Stomach (tissue), 9 donors: Measurements from ENCODE around the gene MARCKSL1. TPM values are rescaled to one million over a fixed set of nuclear protein-coding genes. Genes with fewer than 3 reads are reported as not detected.
A peak's percentile ranks its signal among the peaks of the same experiment; 100 is the strongest.

Source experiments
- DNase-seq, 2 donors: peaks; one replicate each; pipeline versions ENCODE4 v3.0.0 to v3.0.0-alpha.2; 2013 to 2019
- H3K27ac ChIP-seq, 5 donors: fragments of 200-600 bp in 4 of 5; sonication (generic) in 4 of 5; one replicate each; pipeline ENCODE4 v1.5.1; 2013 to 2019; ENCODE audit warnings: mild to moderate bottlenecking in 1 of 5, moderate library complexity in 1 of 5
- H3K27me3 ChIP-seq, 3 donors: fragments of 200-600 bp; sonication (generic); one replicate each; pipeline ENCODE4 v1.5.1; 2017 to 2019; ENCODE audit warnings: mixed run types in 1 of 3
- H3K36me3 ChIP-seq, 4 donors: fragments of 200-600 bp; sonication (generic); 1 replicate in 3 of 4; 2 replicates in 1 of 4; pipeline ENCODE4 v1.5.1; 2016 to 2019
- H3K4me1 ChIP-seq, 4 donors: fragments of 200-600 bp; sonication (generic); one replicate each; pipeline ENCODE4 v1.5.1; 2016 to 2019
- H3K4me3 ChIP-seq, 4 donors: fragments of 200-600 bp; sonication (generic) in 3 of 4; one replicate each; pipeline ENCODE4 v1.5.1; 2016 to 2019; ENCODE audit warnings: mild to moderate bottlenecking in 1 of 4
- H3K9me3 ChIP-seq, 4 donors: fragments of 200-600 bp; sonication (generic); one replicate each; pipeline ENCODE4 v1.5.1; 2016 to 2019
- CTCF ChIP-seq, 7 experiments: fragments of 450-650 bp in 4 of 7; fragments of 200-600 bp in 3 of 7; sonication (generic) in 3 of 7; IDR thresholded peaks; one replicate each; pipeline ENCODE4 v1.5.1; 2016 to 2019; ENCODE audit warnings: antibody characterized with exemption in 7 of 7, control low read depth in 2 of 7, mild to moderate bottlenecking in 1 of 7
- EP300 ChIP-seq: sonication (generic); formaldehyde crosslinking; IDR thresholded peaks from one replicate; pipeline ENCODE4 v1.6.1; 2017; ENCODE audit warnings: antibody characterized with exemption
- POLR2A ChIP-seq, 4 donors: fragments of 450-650 bp; IDR thresholded peaks; one replicate each; pipeline ENCODE4 v1.6.1; 2016; ENCODE audit warnings: antibody characterized with exemption in 4 of 4, control low read depth in 2 of 4, mild to moderate bottlenecking in 1 of 4, moderate library complexity in 1 of 4
- POLR2AphosphoS5 ChIP-seq, 3 donors: sonication (generic); formaldehyde crosslinking; IDR thresholded peaks; one replicate each; pipeline ENCODE4 v1.6.1; 2016; ENCODE audit warnings: antibody characterized with exemption in 3 of 3
- WGBS, 5 donors: extraction: QIAGEN DNeasy Blood & Tissue Kit in 3 of 5; methylation state at CpG; one replicate each; pipeline versions ENCODE4 v1.1.5 to v1.1.7; 2013 to 2018; 5-methylcytosine and 5-hydroxymethylcytosine counted together
- intact Hi-C: fragments of 100-400 bp; cut with DNase I; formaldehyde crosslinking; loops from one replicate; pipeline ENCODE4 v1.15.1; 2023; ENCODE audit warnings: low total_unique reads
- polyA plus RNA-seq, 3 donors: library from polyadenylated mRNA; stranded (reverse); fragments of 200-250 nt; gene quantifications; one replicate each; pipeline ENCODE4 v1.2.3, GENCODE V29; 2013
- total RNA-seq, 5 donors: library from RNA; depleted of rRNA; stranded (reverse); fragments of >200 nt; gene quantifications; one replicate each; pipeline versions ENCODE4 v1.1.0 to v1.2.3, GENCODE V29; 2014 to 2016
- donor health status: healthy with polysubstance abuse.
- donor health status: Bipolar disorder and iron deficiency.
- donor health status: healthy.

MARCKSL1 gene
- total and polyA plus RNA-seq, 8 donors = 7.6 to 100 (median 47.1) TPM

GRCh38 chr1:32341186-32341757 lies 5.2 kb upstream of the MARCKSL1 start:
- WGBS, 5 donors = 88 to 97% (median 92%) methylated on average over 11 of the region's 11 CpGs
- DNase-seq = peak in 1 of 2 donors; percentile 11
- H3K27ac ChIP-seq = peak overlapping the region in 2 of 5 donors; percentile 50 to 59

GRCh38 chr1:32339363-32339978 lies 3.4 kb upstream of the MARCKSL1 start:
- no peak for TF ChIP-seq POLR2A (IDR thresholded peaks at IDR 0.05)
- no peak for TF ChIP-seq EP300
- no peak for TF ChIP-seq POLR2AphosphoS5 (IDR thresholded peaks at IDR 0.05)
- no peak for TF ChIP-seq CTCF (IDR thresholded peaks at IDR 0.05)
- no peak overlapping the region for H3K27ac ChIP-seq

More at GRCh38 chr1:32341186-32341757, 5.2 kb upstream of the MARCKSL1 start:
- Histone ChIP-seq H3K9me3 (no peaks in the 10 kb centered on the region), H3K4me3 (no peak overlapping the region), H3K4me1 (peaks cover 19 to 66% (median 36%) of the 10 kb centered on the region in 4 donors), H3K36me3 (no peaks in the 10 kb centered on the region), H3K27me3 (no peaks in the 10 kb centered on the region)
- intact Hi-C loops = no loop called here
- no peak for TF ChIP-seq POLR2AphosphoS5 (IDR thresholded peaks at IDR 0.05)
- no peak for TF ChIP-seq EP300
- TF ChIP-seq CTCF (IDR thresholded peaks at IDR 0.05) = no peak
- no peak for TF ChIP-seq POLR2A (IDR thresholded peaks at IDR 0.05)

GRCh38 chr1:32338637-32339145 lies 2.7 kb upstream of the MARCKSL1 start:
- intact Hi-C loops = no loop called here
- Histone ChIP-seq H3K27me3 (peaks cover 0 to 3% (median 0%) of the 10 kb centered on the region in 3 donors), H3K9me3 (no peaks in the 10 kb centered on the region), H3K27ac (peak overlapping the region; percentile 9 to 87 (median 38)), H3K4me1 (peaks cover 30 to 75% (median 49%) of the 10 kb centered on the region in 4 donors), H3K4me3 (no peak overlapping the region), H3K36me3 (peaks cover 0 to 6% (median under 1%) of the 10 kb centered on the region in 4 donors)
- no peak for TF ChIP-seq CTCF (IDR thresholded peaks at IDR 0.05)
- TF ChIP-seq EP300 = no peak
- no peak for TF ChIP-seq POLR2AphosphoS5 (IDR thresholded peaks at IDR 0.05)
- TF ChIP-seq POLR2A (IDR thresholded peaks at IDR 0.05) = no peak
- WGBS, 5 donors = 47 to 74% (median 56%) methylated on average over 14 of the region's 14 CpGs
- DNase-seq = peak in 1 of 2 donors; percentile 33

More at GRCh38 chr1:32339363-32339978, 3.4 kb upstream of the MARCKSL1 start:
- Histone ChIP-seq H3K36me3 (no peaks in the 10 kb centered on the region), H3K4me1 (peaks cover 25 to 67% (median 41%) of the 10 kb centered on the region in 4 donors), H3K27me3 (peaks cover 0 to 3% (median 0%) of the 10 kb centered on the region in 3 donors), H3K4me3 (no peak overlapping the region), H3K9me3 (no peaks in the 10 kb centered on the region)
- intact Hi-C loops = no loop called here
- DNase-seq = no peak
- WGBS, 5 donors = 68 to 83% (median 75%) methylated on average over 5 of the region's 5 CpGs

GRCh38 chr1:32337855-32338636 lies 2.0 kb upstream of the MARCKSL1 start:
- intact Hi-C loops = no loop called here
- Histone ChIP-seq H3K4me3 (no peak overlapping the region), H3K27me3 (peaks cover 0 to 3% (median 0%) of the 10 kb centered on the region in 3 donors), H3K27ac (peak overlapping the region; percentile 9 to 87 (median 38)), H3K4me1 (peaks cover 30 to 81% (median 55%) of the 10 kb centered on the region in 4 donors), H3K36me3 (peaks cover 0 to 13% (median 5%) of the 10 kb centered on the region in 4 donors), H3K9me3 (no peaks in the 10 kb centered on the region)
- 25 to 62% (median 32%) methylated on average over 9 to 16 of the region's 16 CpGs for WGBS, 5 donors
- TF ChIP-seq CTCF (IDR thresholded peaks at IDR 0.05) = no peak
- TF ChIP-seq POLR2AphosphoS5 (IDR thresholded peaks at IDR 0.05) = peak in 1 of 3 donors; percentile 5
- no peak for TF ChIP-seq POLR2A (IDR thresholded peaks at IDR 0.05)
- TF ChIP-seq EP300 = no peak
- peak; percentile 40 to 86 for DNase-seq
